MM.1S (cell line): ENCODE measurements around the gene MRTFA.

Experiments used
- EZH2 ChIP-seq: fragments of 300-600 bp; sonication (generic); optimal IDR thresholded peaks from 2 replicates; pipeline ENCODE3; 2017; ENCODE audit warnings: low read depth, mild to moderate bottlenecking, antibody characterized with exemption, low read length, mixed read lengths
- EZH2phosphoT487 ChIP-seq: fragments of 300-600 bp; sonication (generic); IDR thresholded peaks from 2 replicates; pipeline ENCODE4 v1.6.1; 2018; ENCODE audit warnings: antibody characterized with exemption, low read length
- TF ChIP-seq, protein P1 (sequence below): fragments of 300-600 bp; sonication (generic); IDR thresholded peaks from 2 replicates; pipeline ENCODE4 v1.5.1; 2016; ENCODE audit warnings: antibody characterized with exemption, low read length, mixed read lengths

DNA sequence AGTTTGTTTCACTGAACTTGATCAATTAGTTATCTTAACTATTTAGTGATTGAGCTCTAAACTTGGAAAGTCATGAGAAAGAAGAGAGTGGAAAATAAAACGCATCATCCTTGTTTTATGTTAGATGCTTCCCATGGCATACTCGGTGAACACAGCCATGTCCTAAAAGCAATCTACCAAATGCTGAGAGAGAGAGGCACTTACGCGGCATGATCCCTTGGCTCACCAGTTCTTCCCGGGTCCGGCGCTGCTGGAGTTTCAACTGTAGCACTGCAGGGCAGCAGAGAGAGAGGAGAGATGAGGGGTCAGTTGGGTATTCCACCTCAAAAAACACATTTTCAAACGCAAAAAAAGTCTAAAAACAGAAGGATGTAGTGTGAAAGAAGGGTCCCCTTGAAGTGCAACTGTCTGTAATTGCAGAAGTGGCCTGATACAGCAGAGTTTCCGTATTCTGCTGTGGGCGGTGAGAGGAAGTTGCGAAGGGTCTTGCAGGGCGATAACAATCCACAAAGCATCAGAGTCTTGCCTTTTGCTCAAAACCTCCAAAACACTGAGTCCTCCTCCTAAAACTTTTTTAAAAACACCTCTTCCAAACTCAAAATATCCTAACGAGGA lies 173.4 kb downstream of the MRTFA start:
- TF ChIP-seq EZH2 (no peak), EZH2phosphoT487 (no peak)
- TF ChIP-seq, protein P1, sequence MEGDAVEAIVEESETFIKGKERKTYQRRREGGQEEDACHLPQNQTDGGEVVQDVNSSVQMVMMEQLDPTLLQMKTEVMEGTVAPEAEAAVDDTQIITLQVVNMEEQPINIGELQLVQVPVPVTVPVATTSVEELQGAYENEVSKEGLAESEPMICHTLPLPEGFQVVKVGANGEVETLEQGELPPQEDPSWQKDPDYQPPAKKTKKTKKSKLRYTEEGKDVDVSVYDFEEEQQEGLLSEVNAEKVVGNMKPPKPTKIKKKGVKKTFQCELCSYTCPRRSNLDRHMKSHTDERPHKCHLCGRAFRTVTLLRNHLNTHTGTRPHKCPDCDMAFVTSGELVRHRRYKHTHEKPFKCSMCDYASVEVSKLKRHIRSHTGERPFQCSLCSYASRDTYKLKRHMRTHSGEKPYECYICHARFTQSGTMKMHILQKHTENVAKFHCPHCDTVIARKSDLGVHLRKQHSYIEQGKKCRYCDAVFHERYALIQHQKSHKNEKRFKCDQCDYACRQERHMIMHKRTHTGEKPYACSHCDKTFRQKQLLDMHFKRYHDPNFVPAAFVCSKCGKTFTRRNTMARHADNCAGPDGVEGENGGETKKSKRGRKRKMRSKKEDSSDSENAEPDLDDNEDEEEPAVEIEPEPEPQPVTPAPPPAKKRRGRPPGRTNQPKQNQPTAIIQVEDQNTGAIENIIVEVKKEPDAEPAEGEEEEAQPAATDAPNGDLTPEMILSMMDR, result no peak
